WTC11 (cell line): ENCODE measurements around the gene ZFAND3. TPM values are rescaled to one million over a fixed set of nuclear protein-coding genes. Genes with fewer than 3 reads are reported as not detected.
A peak's percentile ranks its signal among the peaks of the same experiment; 100 is the strongest.

Experiments used
- ATAC-seq: fragments of 200-7000 bp; cut with Tn5 transposase; 2 replicates; pipeline ENCODE4 v1.10.0; 2021; ENCODE audit warnings: mild to moderate bottlenecking, moderate library complexity
- CTCF ChIA-PET: fragments of 300-600 bp; sonication (Branson Sonifier 250); formaldehyde crosslinking; loops from one replicate; lab custom pipeline; 2021; ENCODE audit warnings: antibody characterized with exemption; lab: Charles Lee
- POLR2A ChIA-PET: fragments of 350-600 bp; sonication (Branson Sonifier 250); formaldehyde crosslinking; loops from one replicate; lab custom pipeline; 2021; ENCODE audit warnings: antibody characterized with exemption; lab: Charles Lee
- DNase-seq: peaks from one replicate; pipeline ENCODE4 v3.0.0; 2021; ENCODE audit warnings: low spot score
- H3K27ac Mint-ChIP-seq: 2 replicates; pipeline ENCODE4 v1.8.0; 2021; ENCODE audit warnings: mixed read lengths
- H3K27me3 Mint-ChIP-seq: 2 replicates; pipeline ENCODE4 v1.8.0; 2021; ENCODE audit warnings: low read depth, mild to moderate bottlenecking, moderate library complexity, mixed read lengths
- H3K36me3 Mint-ChIP-seq: 2 replicates; pipeline ENCODE4 v1.8.0; 2021; ENCODE audit warnings: mixed read lengths
- H3K4me1 Mint-ChIP-seq: 2 replicates; pipeline ENCODE4 v1.8.0; 2022; ENCODE audit warnings: mixed read lengths
- H3K4me3 Mint-ChIP-seq: 2 replicates; pipeline ENCODE4 v1.8.0; 2021; ENCODE audit warnings: mild to moderate bottlenecking, moderate library complexity, mixed read lengths
- H3K9me3 Mint-ChIP-seq: 2 replicates; pipeline ENCODE4 v1.8.0; 2021; ENCODE audit warnings: mixed read lengths
- ATF1 ChIP-seq: sonication (generic); formaldehyde crosslinking; IDR thresholded peaks from 2 replicates; pipeline ENCODE4 v1.8.1; 2023; ENCODE audit warnings: mild to moderate bottlenecking, moderate library complexity, missing genetic modification reagents
- ETV6 ChIP-seq: sonication (generic); formaldehyde crosslinking; IDR thresholded peaks from 2 replicates; pipeline ENCODE4 v1.8.1; 2022; ENCODE audit warnings: mild to moderate bottlenecking, missing genetic modification reagents
- GABPB1 ChIP-seq: sonication (generic); formaldehyde crosslinking; IDR thresholded peaks from 2 replicates; pipeline ENCODE4 v1.8.1; 2023; ENCODE audit warnings: mild to moderate bottlenecking, missing genetic modification reagents
- JAZF1 ChIP-seq: fragments of 250-450 bp; sonication (Bioruptor Pico); IDR thresholded peaks from 2 replicates; pipeline ENCODE4 v1.9.0; 2021; ENCODE audit warnings: moderate library complexity, mild to moderate bottlenecking, inconsistent platforms
- JUN ChIP-seq: sonication (generic); formaldehyde crosslinking; IDR thresholded peaks from 2 replicates; pipeline ENCODE4 v1.8.0; 2023; ENCODE audit warnings: mild to moderate bottlenecking, missing genetic modification reagents
- NFE2L1 ChIP-seq: sonication (generic); formaldehyde crosslinking; IDR thresholded peaks from 2 replicates; pipeline ENCODE4 v1.8.1; 2023; ENCODE audit warnings: missing genetic modification reagents
- TEAD1 ChIP-seq: sonication (generic); formaldehyde crosslinking; IDR thresholded peaks from 2 replicates; pipeline ENCODE4 v1.8.0; 2022; ENCODE audit warnings: mild to moderate bottlenecking, missing genetic modification reagents
- ZNF423 ChIP-seq: fragments of 250-450 bp; sonication (Bioruptor Pico); IDR thresholded peaks from 2 replicates; pipeline ENCODE4 v2.1.2; 2022; ENCODE audit warnings: mild to moderate bottlenecking, moderate library complexity
- total RNA-seq: library from RNA; stranded (reverse); gene quantifications from 3 replicates; pipeline ENCODE4 v1.2.3, GENCODE V29; 2021
- TF ChIP-seq, protein P1 (sequence below): fragments of 250-450 bp; sonication (Bioruptor Pico); IDR thresholded peaks from 2 replicates; pipeline ENCODE4 v1.9.0; 2021; ENCODE audit warnings: mild to moderate bottlenecking, borderline replicate concordance
- TF ChIP-seq, protein P2 (sequence below): sonication (generic); formaldehyde crosslinking; IDR thresholded peaks from 2 replicates; pipeline ENCODE4 v1.8.1; 2022; ENCODE audit warnings: missing genetic modification reagents, borderline replicate concordance
- TF ChIP-seq, protein P3 (sequence below): sonication (generic); formaldehyde crosslinking; IDR thresholded peaks from 2 replicates; pipeline ENCODE4 v1.8.0; 2022; ENCODE audit warnings: mild to moderate bottlenecking, missing genetic modification reagents
- TF ChIP-seq, protein P4 (sequence below): fragments of 250-450 bp; sonication (Bioruptor Pico); IDR thresholded peaks from 2 replicates; pipeline ENCODE4 v1.9.0; 2021; ENCODE audit warnings: moderate library complexity, mild to moderate bottlenecking, inconsistent platforms, borderline replicate concordance
- TF ChIP-seq, protein P5 (sequence below): sonication (generic); formaldehyde crosslinking; IDR thresholded peaks from 2 replicates; pipeline ENCODE4 v1.8.0; 2022; ENCODE audit warnings: mild to moderate bottlenecking, missing genetic modification reagents
- TF ChIP-seq, protein P6 (sequence below): fragments of 250-450 bp; sonication (Bioruptor Pico); IDR thresholded peaks from 2 replicates; pipeline ENCODE4 v1.9.0; 2021; ENCODE audit warnings: mild to moderate bottlenecking

Gene ZFAND3
- total RNA-seq, 1 experiment from 2014 or later = 50.3 TPM

DNA sequence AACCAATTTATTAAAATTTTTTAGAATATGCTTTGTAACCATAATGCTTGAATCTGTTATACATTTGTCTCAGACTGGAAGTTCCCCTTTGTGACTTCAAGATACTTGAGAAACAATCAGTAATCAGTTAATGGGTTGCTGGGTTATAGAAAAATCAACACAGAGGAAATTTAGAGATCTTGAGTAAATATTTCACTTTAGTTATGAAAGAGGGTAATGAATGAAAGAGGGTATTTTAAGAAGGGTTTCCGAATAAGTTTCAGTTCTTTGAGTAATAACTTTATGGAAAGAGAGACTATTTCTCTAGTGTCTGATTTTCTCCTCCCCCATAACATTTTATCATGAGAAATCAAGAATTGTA lies 21.4 kb downstream of the ZFAND3 start (continued):
- TF ChIP-seq, protein P1, sequence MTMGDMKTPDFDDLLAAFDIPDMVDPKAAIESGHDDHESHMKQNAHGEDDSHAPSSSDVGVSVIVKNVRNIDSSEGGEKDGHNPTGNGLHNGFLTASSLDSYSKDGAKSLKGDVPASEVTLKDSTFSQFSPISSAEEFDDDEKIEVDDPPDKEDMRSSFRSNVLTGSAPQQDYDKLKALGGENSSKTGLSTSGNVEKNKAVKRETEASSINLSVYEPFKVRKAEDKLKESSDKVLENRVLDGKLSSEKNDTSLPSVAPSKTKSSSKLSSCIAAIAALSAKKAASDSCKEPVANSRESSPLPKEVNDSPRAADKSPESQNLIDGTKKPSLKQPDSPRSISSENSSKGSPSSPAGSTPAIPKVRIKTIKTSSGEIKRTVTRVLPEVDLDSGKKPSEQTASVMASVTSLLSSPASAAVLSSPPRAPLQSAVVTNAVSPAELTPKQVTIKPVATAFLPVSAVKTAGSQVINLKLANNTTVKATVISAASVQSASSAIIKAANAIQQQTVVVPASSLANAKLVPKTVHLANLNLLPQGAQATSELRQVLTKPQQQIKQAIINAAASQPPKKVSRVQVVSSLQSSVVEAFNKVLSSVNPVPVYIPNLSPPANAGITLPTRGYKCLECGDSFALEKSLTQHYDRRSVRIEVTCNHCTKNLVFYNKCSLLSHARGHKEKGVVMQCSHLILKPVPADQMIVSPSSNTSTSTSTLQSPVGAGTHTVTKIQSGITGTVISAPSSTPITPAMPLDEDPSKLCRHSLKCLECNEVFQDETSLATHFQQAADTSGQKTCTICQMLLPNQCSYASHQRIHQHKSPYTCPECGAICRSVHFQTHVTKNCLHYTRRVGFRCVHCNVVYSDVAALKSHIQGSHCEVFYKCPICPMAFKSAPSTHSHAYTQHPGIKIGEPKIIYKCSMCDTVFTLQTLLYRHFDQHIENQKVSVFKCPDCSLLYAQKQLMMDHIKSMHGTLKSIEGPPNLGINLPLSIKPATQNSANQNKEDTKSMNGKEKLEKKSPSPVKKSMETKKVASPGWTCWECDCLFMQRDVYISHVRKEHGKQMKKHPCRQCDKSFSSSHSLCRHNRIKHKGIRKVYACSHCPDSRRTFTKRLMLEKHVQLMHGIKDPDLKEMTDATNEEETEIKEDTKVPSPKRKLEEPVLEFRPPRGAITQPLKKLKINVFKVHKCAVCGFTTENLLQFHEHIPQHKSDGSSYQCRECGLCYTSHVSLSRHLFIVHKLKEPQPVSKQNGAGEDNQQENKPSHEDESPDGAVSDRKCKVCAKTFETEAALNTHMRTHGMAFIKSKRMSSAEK (CRISPR knock-in tag) = no peak
- TF ChIP-seq, protein P2, sequence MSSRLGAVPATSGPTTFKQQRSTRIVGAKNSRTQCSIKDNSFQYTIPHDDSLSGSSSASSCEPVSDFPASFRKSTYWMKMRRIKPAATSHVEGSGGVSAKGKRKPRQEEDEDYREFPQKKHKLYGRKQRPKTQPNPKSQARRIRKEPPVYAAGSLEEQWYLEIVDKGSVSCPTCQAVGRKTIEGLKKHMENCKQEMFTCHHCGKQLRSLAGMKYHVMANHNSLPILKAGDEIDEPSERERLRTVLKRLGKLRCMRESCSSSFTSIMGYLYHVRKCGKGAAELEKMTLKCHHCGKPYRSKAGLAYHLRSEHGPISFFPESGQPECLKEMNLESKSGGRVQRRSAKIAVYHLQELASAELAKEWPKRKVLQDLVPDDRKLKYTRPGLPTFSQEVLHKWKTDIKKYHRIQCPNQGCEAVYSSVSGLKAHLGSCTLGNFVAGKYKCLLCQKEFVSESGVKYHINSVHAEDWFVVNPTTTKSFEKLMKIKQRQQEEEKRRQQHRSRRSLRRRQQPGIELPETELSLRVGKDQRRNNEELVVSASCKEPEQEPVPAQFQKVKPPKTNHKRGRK (CRISPR knock-in tag) = no peak
- TF ChIP-seq ETV6 (CRISPR knock-in tag) (no peak), JUN (CRISPR knock-in tag) (no peak), ATF1 (CRISPR knock-in tag) (no peak), TEAD1 (CRISPR knock-in tag) (no peak), ZNF423 (CRISPR knock-in tag) (no peak)
- TF ChIP-seq, protein P3, sequence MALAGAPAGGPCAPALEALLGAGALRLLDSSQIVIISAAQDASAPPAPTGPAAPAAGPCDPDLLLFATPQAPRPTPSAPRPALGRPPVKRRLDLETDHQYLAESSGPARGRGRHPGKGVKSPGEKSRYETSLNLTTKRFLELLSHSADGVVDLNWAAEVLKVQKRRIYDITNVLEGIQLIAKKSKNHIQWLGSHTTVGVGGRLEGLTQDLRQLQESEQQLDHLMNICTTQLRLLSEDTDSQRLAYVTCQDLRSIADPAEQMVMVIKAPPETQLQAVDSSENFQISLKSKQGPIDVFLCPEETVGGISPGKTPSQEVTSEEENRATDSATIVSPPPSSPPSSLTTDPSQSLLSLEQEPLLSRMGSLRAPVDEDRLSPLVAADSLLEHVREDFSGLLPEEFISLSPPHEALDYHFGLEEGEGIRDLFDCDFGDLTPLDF (CRISPR knock-in tag) = no peak
- TF ChIP-seq, protein P4, sequence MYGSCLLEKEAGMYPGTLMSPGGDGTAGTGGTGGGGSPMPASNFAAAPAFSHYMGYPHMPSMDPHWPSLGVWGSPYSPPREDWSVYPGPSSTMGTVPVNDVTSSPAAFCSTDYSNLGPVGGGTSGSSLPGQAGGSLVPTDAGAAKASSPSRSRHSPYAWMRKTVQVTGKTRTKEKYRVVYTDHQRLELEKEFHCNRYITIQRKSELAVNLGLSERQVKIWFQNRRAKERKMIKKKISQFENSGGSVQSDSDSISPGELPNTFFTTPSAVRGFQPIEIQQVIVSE (CRISPR knock-in tag) = no peak

DNA sequence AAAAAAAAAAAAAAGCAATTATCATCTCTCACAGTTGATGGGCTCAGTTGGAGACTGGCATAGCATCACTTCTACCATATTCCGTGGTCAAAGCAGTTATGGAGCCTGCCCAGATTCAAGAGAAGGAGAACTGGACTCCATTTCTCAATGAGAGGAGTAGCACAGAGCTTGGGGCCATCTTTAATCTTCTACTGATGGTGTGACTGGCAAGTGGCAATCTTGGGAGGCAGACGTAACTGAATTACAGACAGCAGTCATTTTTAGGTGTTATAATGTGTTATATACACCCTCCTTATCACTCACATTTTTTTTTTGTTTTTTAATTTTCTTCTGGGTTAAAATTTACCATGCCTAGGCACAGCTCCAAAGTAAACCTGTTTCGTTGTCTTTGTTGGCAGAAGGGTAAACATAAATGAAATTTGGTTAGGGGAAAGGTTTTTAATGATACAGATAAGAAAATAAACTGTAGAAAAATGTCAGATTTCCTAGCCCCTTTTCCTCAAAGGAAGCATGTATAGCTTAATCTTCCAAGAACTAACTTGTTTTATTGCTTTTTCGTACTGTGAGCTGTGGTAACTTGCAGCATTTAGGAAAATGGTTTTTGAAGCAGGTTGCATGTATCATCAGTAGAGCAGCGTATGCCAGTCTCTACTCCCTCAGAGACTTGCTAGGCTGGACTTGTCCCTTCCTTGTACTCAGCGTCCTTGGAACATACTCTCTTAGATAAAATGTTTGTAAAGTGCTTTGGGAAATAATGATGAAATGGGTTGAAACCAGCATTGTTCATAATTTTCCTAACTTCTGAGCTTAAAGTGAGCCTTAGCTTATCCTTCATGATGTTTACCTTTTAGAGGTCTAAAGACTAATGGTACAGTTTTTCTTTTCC lies 25.7 kb downstream of the ZFAND3 start:
- CTCF ChIA-PET = interaction anchor here (1.6 to 2.1 kb wide), 2 partner anchors 14 to 54 kb away, joined by 9 to 10 read pairs; no protein-coding TSS in a partner anchor
- Mint-ChIP-seq H3K36me3 (no peaks in the 10 kb centered on the region), H3K4me3 (no peak overlapping the region), H3K9me3 (no peaks in the 10 kb centered on the region), H3K4me1 (peaks cover 12% of the 10 kb centered on the region), H3K27me3 (no peaks in the 10 kb centered on the region), H3K27ac (0 out of 2 replicates have a peak overlapping the region, but pooled peaks have one; percentile 48)
- POLR2A ChIA-PET = interaction anchor here (0.7 kb wide), 2 partner anchors 27 to 63 kb away, joined by 3 to 4 read pairs; no protein-coding TSS in a partner anchor
- DNase-seq (no peak), ATAC-seq (no peak)
- no peak for TF ChIP-seq NFE2L1 (CRISPR knock-in tag)
- TF ChIP-seq GABPB1 = peak; percentile 92
- TF ChIP-seq JAZF1 = no peak
- TF ChIP-seq, protein P5, sequence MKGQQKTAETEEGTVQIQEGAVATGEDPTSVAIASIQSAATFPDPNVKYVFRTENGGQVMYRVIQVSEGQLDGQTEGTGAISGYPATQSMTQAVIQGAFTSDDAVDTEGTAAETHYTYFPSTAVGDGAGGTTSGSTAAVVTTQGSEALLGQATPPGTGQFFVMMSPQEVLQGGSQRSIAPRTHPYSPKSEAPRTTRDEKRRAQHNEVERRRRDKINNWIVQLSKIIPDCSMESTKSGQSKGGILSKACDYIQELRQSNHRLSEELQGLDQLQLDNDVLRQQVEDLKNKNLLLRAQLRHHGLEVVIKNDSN = no peak
- TF ChIP-seq, protein P6, sequence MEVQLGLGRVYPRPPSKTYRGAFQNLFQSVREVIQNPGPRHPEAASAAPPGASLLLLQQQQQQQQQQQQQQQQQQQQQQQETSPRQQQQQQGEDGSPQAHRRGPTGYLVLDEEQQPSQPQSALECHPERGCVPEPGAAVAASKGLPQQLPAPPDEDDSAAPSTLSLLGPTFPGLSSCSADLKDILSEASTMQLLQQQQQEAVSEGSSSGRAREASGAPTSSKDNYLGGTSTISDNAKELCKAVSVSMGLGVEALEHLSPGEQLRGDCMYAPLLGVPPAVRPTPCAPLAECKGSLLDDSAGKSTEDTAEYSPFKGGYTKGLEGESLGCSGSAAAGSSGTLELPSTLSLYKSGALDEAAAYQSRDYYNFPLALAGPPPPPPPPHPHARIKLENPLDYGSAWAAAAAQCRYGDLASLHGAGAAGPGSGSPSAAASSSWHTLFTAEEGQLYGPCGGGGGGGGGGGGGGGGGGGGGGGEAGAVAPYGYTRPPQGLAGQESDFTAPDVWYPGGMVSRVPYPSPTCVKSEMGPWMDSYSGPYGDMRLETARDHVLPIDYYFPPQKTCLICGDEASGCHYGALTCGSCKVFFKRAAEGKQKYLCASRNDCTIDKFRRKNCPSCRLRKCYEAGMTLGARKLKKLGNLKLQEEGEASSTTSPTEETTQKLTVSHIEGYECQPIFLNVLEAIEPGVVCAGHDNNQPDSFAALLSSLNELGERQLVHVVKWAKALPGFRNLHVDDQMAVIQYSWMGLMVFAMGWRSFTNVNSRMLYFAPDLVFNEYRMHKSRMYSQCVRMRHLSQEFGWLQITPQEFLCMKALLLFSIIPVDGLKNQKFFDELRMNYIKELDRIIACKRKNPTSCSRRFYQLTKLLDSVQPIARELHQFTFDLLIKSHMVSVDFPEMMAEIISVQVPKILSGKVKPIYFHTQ (CRISPR knock-in tag) = no peak
